ENCODE measurements around the gene GNG3.
"Not testable (repeated sequence)": the region's sequence is repeated elsewhere in the genome, so short reads cannot be mapped to it uniquely, and the experiment has no call there.

The GNG3 gene

GRCh38 chr11:62680825-62681240 is 26.6 kb upstream of the GNG3 start:
- Histone ChIP-seq H3K9me3 (no peaks in the 10 kb centered on the region), H3K27ac (no peak overlapping the region), H3K4me1 (ENCODE audit: control insufficient read depth in 1 of 2, insufficient read depth in 1 of 2, low read depth in 1 of 2, low read length in 1 of 2) (peaks cover 17 to 20% of the 10 kb centered on the region in 2 experiments), H3K36me3 (peaks cover 22% of the 10 kb centered on the region), H3K4me3 (ENCODE audit: low read depth in 1 of 2, low read length in 1 of 2) (no peak overlapping the region), H3K27me3 (no peaks in the 10 kb centered on the region)
- no peak for TF ChIP-seq CTCF (IDR thresholded peaks at IDR 0.05)

- Histone ChIP-seq H3K9me3 (no peaks in the 10 kb centered on the region), H3K4me3 (ENCODE audit: low read depth in 1 of 2, low read length in 1 of 2) (no peak overlapping the region), H3K27me3 (peaks cover 16% of the 10 kb centered on the region), H3K4me1 (ENCODE audit: control insufficient read depth in 1 of 2, insufficient read depth in 1 of 2, low read depth in 1 of 2, low read length in 1 of 2) (peaks cover 14 to 16% of the 10 kb centered on the region in 2 experiments), H3K27ac (no peak overlapping the region), H3K36me3 (peaks cover 5% of the 10 kb centered on the region)
- no peak for TF ChIP-seq CTCF (IDR thresholded peaks at IDR 0.05)
Observed at GRCh38 chr11:62682518-62682917, 25.0 kb upstream of the GNG3 start.

GRCh38 chr11:62687508-62688396 is 19.7 kb upstream of the GNG3 start:
- no peak for TF ChIP-seq CTCF (IDR thresholded peaks at IDR 0.05)
- H3K4me3 ChIP-seq (ENCODE audit: low read depth in 1 of 2, low read length in 1 of 2), result peak overlapping the region; percentile 10 to 39
- no peak overlapping the region for H3K27ac ChIP-seq
- H3K4me1 ChIP-seq (ENCODE audit: control insufficient read depth in 1 of 2, insufficient read depth in 1 of 2, low read depth in 1 of 2, low read length in 1 of 2), result peaks cover 4 to 5% of the 10 kb centered on the region in 2 experiments
- peaks cover 35% of the 10 kb centered on the region for H3K27me3 ChIP-seq
- peaks cover 29% of the 10 kb centered on the region for H3K36me3 ChIP-seq
- H3K9me3 ChIP-seq, result no peaks in the 10 kb centered on the region

- peaks cover 35% of the 10 kb centered on the region for H3K27me3 ChIP-seq
- H3K27ac ChIP-seq, result no peak overlapping the region
- no peaks in the 10 kb centered on the region for H3K9me3 ChIP-seq
- peaks cover 36% of the 10 kb centered on the region for H3K36me3 ChIP-seq
- peaks cover 4 to 5% of the 10 kb centered on the region in 2 experiments for H3K4me1 ChIP-seq (ENCODE audit: control insufficient read depth in 1 of 2, insufficient read depth in 1 of 2, low read depth in 1 of 2, low read length in 1 of 2)
- no peak for TF ChIP-seq CTCF (IDR thresholded peaks at IDR 0.05)
- H3K4me3 ChIP-seq (ENCODE audit: low read depth in 1 of 2, low read length in 1 of 2), result no peak overlapping the region
Observed at GRCh38 chr11:62688491-62688890, 19.0 kb upstream of the GNG3 start.

GRCh38 chr11:62689421-62690183 is 17.9 kb upstream of the GNG3 start, which contains the start of gene LRRN4CL:
LRRN4CL (minus strand) TSS chr11:62689530; CDS start chr11:62688508, 1,022 bp downstream.
- Histone ChIP-seq H3K27ac (no peak within 1 kb of the TSS), H3K4me1 (ENCODE audit: control insufficient read depth in 1 of 2, insufficient read depth in 1 of 2, low read depth in 1 of 2, low read length in 1 of 2) (peaks cover 4 to 7% of the 10 kb centered on the region in 2 experiments), H3K9me3 (no peaks in the 10 kb centered on the region), H3K36me3 (peaks cover 36% of the 10 kb centered on the region), H3K4me3 (ENCODE audit: low read depth in 1 of 2, low read length in 1 of 2) (no peak within 1 kb of the TSS), H3K27me3 (peaks cover 35% of the 10 kb centered on the region)
- no peak for TF ChIP-seq CTCF (IDR thresholded peaks at IDR 0.05)

GRCh38 chr11:62693624-62694023 is 13.9 kb upstream of the GNG3 start:
- H3K27ac ChIP-seq; H3K4me3 ChIP-seq (ENCODE audit: low read depth in 1 of 2, low read length in 1 of 2): not testable (repeated sequence)
- H3K36me3 ChIP-seq, result peaks cover 36% of the 10 kb centered on the region

More at GRCh38 chr11:62693624-62694023, 13.9 kb upstream of the GNG3 start:
- not testable (repeated sequence) for H3K4me1 ChIP-seq (ENCODE audit: control insufficient read depth in 1 of 2, insufficient read depth in 1 of 2, low read depth in 1 of 2, low read length in 1 of 2); H3K27me3 ChIP-seq; H3K9me3 ChIP-seq
